Breast epithelium (tissue), 3 donors: ENCODE results near the gene FBXW9.

Source experiments
- POLR2A ChIP-seq: fragments of 450-650 bp; IDR thresholded peaks from one replicate; pipeline ENCODE4 v1.6.1; 2016; ENCODE audit warnings: antibody characterized with exemption, mild to moderate bottlenecking, moderate library complexity
- POLR2AphosphoS5 ChIP-seq, 3 donors: sonication (generic); formaldehyde crosslinking; IDR thresholded peaks; one replicate each; pipeline ENCODE4 v1.6.1; 2017; ENCODE audit warnings: antibody characterized with exemption in 3 of 3
- TF ChIP-seq, protein P1 (sequence below), 3 donors: fragments of 450-650 bp; IDR thresholded peaks; one replicate each; pipeline ENCODE4 v1.5.1; 2016 to 2017; ENCODE audit warnings: antibody characterized with exemption in 3 of 3, mild to moderate bottlenecking in 3 of 3, moderate library complexity in 3 of 3

DNA sequence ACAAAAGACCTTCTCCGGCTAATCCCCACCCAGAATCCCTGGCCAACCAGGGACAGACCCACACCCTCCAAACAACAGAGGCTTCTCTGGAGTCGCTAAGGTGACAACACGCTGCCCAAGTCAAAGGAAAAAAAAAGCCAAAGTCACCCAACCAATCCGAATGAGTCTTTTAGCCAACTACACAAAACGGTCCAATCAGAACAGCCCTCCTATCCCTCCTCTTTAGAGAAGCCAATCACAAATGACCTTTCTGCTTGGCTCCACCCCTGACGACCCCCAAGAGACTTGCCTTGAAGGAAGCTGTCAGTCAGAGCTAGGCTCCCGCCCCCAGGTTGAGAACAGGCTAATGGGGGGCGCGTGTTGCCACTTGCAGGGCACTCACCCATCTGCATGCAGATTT lies 6.6 kb upstream of the FBXW9 start:
- TF ChIP-seq, protein P1, sequence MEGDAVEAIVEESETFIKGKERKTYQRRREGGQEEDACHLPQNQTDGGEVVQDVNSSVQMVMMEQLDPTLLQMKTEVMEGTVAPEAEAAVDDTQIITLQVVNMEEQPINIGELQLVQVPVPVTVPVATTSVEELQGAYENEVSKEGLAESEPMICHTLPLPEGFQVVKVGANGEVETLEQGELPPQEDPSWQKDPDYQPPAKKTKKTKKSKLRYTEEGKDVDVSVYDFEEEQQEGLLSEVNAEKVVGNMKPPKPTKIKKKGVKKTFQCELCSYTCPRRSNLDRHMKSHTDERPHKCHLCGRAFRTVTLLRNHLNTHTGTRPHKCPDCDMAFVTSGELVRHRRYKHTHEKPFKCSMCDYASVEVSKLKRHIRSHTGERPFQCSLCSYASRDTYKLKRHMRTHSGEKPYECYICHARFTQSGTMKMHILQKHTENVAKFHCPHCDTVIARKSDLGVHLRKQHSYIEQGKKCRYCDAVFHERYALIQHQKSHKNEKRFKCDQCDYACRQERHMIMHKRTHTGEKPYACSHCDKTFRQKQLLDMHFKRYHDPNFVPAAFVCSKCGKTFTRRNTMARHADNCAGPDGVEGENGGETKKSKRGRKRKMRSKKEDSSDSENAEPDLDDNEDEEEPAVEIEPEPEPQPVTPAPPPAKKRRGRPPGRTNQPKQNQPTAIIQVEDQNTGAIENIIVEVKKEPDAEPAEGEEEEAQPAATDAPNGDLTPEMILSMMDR (IDR thresholded peaks at IDR 0.05) = no peak
- TF ChIP-seq POLR2AphosphoS5 (IDR thresholded peaks at IDR 0.05) (no peak), POLR2A (no peak)
